SK-N-MC (cell line): ENCODE data around the gene SPINK9.

Source experiments
- EZH2 ChIP-seq: fragments of 200-600 bp; sonication (generic); IDR thresholded peaks from one replicate; pipeline ENCODE4 v1.6.1; 2017; ENCODE audit warnings: antibody characterized with exemption
- FOXP2 ChIP-seq: optimal IDR thresholded peaks from 2 replicates; pipeline ENCODE3; 2011; ENCODE audit warnings: mild to moderate bottlenecking, moderate library complexity; ENCODE audit not compliant: insufficient read depth; ENCODE audit errors: extremely low read length, control extremely low read depth
- POLR2AphosphoS5 ChIP-seq: IDR thresholded peaks from 2 replicates; pipeline ENCODE4 v1.6.1; 2012; ENCODE audit warnings: mild to moderate bottlenecking, low read depth, low read length, borderline replicate concordance

- TF ChIP-seq EZH2 (no peak), POLR2AphosphoS5 (no peak), FOXP2 (no peak)
These were observed 44.0 kb downstream of the SPINK9 start for GRCh38 chr5:148379340-148379739.
